GM19240 (cell line): ENCODE measurements around the gene JAZF1.

Experiments
- DNase-seq: peaks from one replicate; pipeline ENCODE4 v3.0.0; 2011; ENCODE audit warnings: low spot score; ENCODE audit not compliant: insufficient read length

The JAZF1 gene

GRCh38 chr7:28136420-28136819, 44.2 kb downstream of the JAZF1 start:
- DNase-seq, result no peak

GRCh38 chr7:28135760-28136159, 44.8 kb downstream of the JAZF1 start:
- no peak for DNase-seq

GRCh38 chr7:28135315-28135714, 45.3 kb downstream of the JAZF1 start:
- no peak for DNase-seq

GRCh38 chr7:28133872-28134271, 46.7 kb downstream of the JAZF1 start:
- no peak for DNase-seq

- DNase-seq, result no peak
These were observed 47.4 kb downstream of the JAZF1 start for GRCh38 chr7:28132959-28133870.

GRCh38 chr7:28130277-28130676, 50.3 kb downstream of the JAZF1 start:
- DNase-seq, result no peak

- DNase-seq, result no peak
These were observed 52.0 kb downstream of the JAZF1 start for GRCh38 chr7:28128608-28129007.

GRCh38 chr7:28126410-28127041, 54.1 kb downstream of the JAZF1 start:
- DNase-seq, result no peak

- DNase-seq, result no peak
These were observed 54.9 kb downstream of the JAZF1 start for GRCh38 chr7:28125431-28126409.

GRCh38 chr7:28124413-28124812, 56.2 kb downstream of the JAZF1 start:
- no peak for DNase-seq

- DNase-seq, result no peak
These were observed 56.8 kb downstream of the JAZF1 start for GRCh38 chr7:28123752-28124151.

- no peak for DNase-seq
These were observed 59.1 kb downstream of the JAZF1 start for GRCh38 chr7:28121496-28121895.

- no peak for DNase-seq
These were observed 64.6 kb downstream of the JAZF1 start for GRCh38 chr7:28116041-28116440.

GRCh38 chr7:28115261-28115660, 65.3 kb downstream of the JAZF1 start:
- no peak for DNase-seq

- no peak for DNase-seq
These were observed 66.5 kb downstream of the JAZF1 start for GRCh38 chr7:28114056-28114455.

- no peak for DNase-seq
These were observed 67.6 kb downstream of the JAZF1 start for GRCh38 chr7:28112883-28113540.

- DNase-seq, result no peak
These were observed 68.1 kb downstream of the JAZF1 start for GRCh38 chr7:28112467-28112866.

GRCh38 chr7:28112012-28112411, 68.6 kb downstream of the JAZF1 start:
- no peak for DNase-seq

- no peak for DNase-seq
These were observed 70.1 kb downstream of the JAZF1 start for GRCh38 chr7:28110427-28111012.

GRCh38 chr7:28108747-28109146, 71.8 kb downstream of the JAZF1 start:
- DNase-seq, result no peak

GRCh38 chr7:28107960-28108359, 72.6 kb downstream of the JAZF1 start:
- no peak for DNase-seq
